Measurements from ENCODE around the gene OIT3. TPM values are rescaled to one million over a fixed set of nuclear protein-coding genes. Genes with fewer than 3 reads are reported as not detected.
"Not testable (repeated sequence)": the region's sequence is repeated elsewhere in the genome, so short reads cannot be mapped to it uniquely, and the experiment has no call there.

The OIT3 gene
- total RNA-seq, 2 donors from 2014 or later, result 0.15 to 0.19 TPM

DNA sequence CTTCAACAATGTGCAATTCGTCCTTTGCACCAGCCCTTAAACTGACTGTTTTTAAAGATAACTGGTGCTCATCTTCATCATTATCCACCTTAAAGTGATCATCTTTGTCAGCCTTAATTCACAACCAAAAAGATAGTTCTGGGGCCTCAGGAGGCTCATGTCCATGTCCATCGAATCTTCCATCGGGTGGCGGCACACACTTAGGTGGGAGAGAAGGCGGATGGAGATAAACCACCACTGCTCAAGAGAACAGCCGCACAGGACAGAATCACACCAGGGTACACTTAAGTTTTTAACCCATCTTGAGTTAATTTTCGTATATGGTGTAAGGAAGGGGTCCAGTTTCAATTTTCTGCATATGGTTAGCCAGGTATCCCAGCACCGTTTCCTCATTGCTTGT lies 24.8 kb downstream of the OIT3 start:
- Histone ChIP-seq H3K36me3 (no peaks in the 10 kb centered on the region), H3K27me3 (no peaks in the 10 kb centered on the region), H3K9me3 (no peaks in the 10 kb centered on the region), H3K4me1 (no peaks in the 10 kb centered on the region), H3K9ac (ENCODE audit: low read depth in 2 of 2, low read length in 2 of 2) (no peak overlapping the region), H3K4me3 (no peak overlapping the region), H3K27ac (no peak overlapping the region)
- TF ChIP-seq, protein P1, sequence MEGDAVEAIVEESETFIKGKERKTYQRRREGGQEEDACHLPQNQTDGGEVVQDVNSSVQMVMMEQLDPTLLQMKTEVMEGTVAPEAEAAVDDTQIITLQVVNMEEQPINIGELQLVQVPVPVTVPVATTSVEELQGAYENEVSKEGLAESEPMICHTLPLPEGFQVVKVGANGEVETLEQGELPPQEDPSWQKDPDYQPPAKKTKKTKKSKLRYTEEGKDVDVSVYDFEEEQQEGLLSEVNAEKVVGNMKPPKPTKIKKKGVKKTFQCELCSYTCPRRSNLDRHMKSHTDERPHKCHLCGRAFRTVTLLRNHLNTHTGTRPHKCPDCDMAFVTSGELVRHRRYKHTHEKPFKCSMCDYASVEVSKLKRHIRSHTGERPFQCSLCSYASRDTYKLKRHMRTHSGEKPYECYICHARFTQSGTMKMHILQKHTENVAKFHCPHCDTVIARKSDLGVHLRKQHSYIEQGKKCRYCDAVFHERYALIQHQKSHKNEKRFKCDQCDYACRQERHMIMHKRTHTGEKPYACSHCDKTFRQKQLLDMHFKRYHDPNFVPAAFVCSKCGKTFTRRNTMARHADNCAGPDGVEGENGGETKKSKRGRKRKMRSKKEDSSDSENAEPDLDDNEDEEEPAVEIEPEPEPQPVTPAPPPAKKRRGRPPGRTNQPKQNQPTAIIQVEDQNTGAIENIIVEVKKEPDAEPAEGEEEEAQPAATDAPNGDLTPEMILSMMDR (IDR thresholded peaks at IDR 0.05), result no peak
- intact Hi-C loops (cut with DNase I), result no loop called here
- DNase-seq, result no peak

DNA sequence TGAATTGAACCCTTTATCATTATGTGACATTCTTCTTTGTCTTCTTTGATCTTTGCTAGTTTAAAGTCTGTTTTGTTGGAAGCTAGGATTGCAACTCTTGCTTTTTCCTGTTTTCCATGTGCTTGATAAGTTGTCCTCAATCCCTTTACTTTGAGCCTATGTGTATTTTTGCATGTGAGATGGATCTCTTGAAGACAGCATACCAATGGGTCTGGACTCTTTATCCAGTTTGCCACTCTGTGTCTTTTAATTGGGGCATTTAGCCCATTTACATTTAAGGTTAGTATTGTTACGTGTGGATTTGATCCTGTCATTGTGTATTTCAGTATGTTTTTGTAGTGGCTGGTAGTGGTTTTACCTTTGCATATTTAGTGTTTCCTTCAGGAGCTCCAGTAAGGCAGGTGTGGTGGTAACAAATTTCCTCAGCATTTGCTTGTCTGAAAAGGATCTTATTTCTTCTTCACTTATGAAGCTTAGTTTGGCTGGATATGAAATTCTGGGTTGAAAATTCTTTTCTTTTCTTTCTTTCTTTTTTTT lies 27.7 kb downstream of the OIT3 start:
- H3K9ac ChIP-seq (ENCODE audit: low read depth in 2 of 2, low read length in 2 of 2); intact Hi-C loops (cut with DNase I): not testable (repeated sequence)

DNA sequence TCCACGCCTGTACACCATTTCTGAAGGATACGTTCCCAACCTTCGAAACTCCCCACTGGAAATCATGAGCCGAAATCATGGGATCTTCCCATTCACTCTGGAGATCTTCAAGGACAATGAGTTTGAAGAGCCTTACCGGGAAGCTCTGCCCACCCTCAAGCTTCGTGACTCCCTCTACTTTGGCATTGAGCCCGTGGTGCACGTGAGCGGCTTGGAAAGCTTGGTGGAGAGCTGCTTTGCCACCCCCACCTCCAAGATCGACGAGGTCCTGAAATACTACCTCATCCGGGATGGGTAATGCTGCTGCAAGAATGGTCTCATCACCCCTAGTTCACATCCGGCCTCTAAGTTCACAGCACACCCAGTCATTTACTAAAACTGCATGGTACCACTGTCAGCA lies 30.8 kb downstream of the OIT3 start:
- no peak overlapping the region for H3K27ac ChIP-seq
- DNase-seq, result no peak
- no peak overlapping the region for H3K4me3 ChIP-seq
- H3K27me3 ChIP-seq, result no peaks in the 10 kb centered on the region
- intact Hi-C loops (cut with DNase I), result no loop called here
- H3K9ac ChIP-seq (ENCODE audit: low read depth in 2 of 2, low read length in 2 of 2), result no peak overlapping the region
- H3K4me1 ChIP-seq, result no peaks in the 10 kb centered on the region
- no peaks in the 10 kb centered on the region for H3K9me3 ChIP-seq
- H3K36me3 ChIP-seq, result no peaks in the 10 kb centered on the region
- TF ChIP-seq, protein P1 (IDR thresholded peaks at IDR 0.05), result no peak

More for the DNA sequence above, 27.7 kb downstream of the OIT3 start:
- H3K27me3 ChIP-seq, H3K9me3 ChIP-seq, H3K27ac ChIP-seq, H3K36me3 ChIP-seq, DNase-seq, H3K4me3 ChIP-seq, H3K4me1 ChIP-seq: not testable (repeated sequence)

DNA sequence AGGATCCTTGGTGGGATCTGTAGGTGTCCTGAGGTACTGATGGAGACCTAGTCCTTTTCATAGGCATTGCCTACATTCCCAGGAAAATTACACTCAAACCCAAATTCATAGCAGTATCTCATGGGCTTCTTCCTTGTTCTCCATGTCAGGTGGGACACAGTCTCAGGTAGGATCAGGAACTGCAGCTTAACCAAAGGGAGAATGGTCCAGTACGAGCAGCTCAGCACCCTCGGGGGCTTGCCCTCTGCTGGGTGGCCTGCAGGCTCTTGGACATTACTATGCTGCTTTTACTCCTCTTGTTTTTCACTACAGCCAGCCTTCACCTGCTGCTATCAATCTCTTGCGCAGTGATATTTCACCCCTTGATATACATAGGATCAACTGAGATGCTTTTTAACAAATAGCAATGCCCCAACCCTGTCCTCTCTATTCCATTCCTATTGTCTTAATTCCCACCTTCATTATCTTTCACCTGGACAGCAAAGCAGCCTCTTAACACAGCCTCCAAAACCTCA lies 32.5 kb downstream of the OIT3 start:
- Histone ChIP-seq H3K4me3 (no peak overlapping the region), H3K9me3 (no peaks in the 10 kb centered on the region), H3K4me1 (no peaks in the 10 kb centered on the region), H3K9ac (ENCODE audit: low read depth in 2 of 2, low read length in 2 of 2) (no peak overlapping the region), H3K36me3 (no peaks in the 10 kb centered on the region), H3K27ac (no peak overlapping the region), H3K27me3 (no peaks in the 10 kb centered on the region)
- intact Hi-C loops (cut with DNase I), result no loop called here
- TF ChIP-seq, protein P1 (IDR thresholded peaks at IDR 0.05), result no peak
- DNase-seq, result no peak

DNA sequence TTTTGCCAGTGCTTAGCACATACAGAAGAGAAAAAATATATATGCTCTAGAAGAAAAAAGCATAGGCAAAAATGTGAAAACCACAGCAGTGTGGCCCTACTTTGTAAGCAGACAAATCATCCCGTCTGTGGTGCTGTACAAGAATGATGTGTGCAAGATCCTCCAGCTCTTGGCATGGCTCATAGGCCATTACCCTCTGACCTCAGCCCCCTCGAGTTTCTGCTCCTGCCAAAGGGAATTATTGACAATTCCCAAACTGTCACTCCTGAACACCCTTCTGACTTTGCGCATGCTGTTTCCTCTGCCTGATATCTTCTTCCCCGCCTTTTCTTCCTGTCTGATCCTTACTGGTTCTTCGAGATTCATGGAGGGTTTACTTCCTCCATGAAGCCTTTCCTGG lies 33.9 kb downstream of the OIT3 start:
- H3K27ac ChIP-seq, result no peak overlapping the region
- no peak for DNase-seq
- TF ChIP-seq, protein P1 (IDR thresholded peaks at IDR 0.05), result no peak
- H3K36me3 ChIP-seq, result no peaks in the 10 kb centered on the region
- H3K4me1 ChIP-seq, result no peaks in the 10 kb centered on the region
- H3K27me3 ChIP-seq, result no peaks in the 10 kb centered on the region
- H3K9ac ChIP-seq (ENCODE audit: low read depth in 2 of 2, low read length in 2 of 2), result no peak overlapping the region
- intact Hi-C loops (cut with DNase I), result no loop called here
- no peaks in the 10 kb centered on the region for H3K9me3 ChIP-seq
- H3K4me3 ChIP-seq, result no peak overlapping the region

DNA sequence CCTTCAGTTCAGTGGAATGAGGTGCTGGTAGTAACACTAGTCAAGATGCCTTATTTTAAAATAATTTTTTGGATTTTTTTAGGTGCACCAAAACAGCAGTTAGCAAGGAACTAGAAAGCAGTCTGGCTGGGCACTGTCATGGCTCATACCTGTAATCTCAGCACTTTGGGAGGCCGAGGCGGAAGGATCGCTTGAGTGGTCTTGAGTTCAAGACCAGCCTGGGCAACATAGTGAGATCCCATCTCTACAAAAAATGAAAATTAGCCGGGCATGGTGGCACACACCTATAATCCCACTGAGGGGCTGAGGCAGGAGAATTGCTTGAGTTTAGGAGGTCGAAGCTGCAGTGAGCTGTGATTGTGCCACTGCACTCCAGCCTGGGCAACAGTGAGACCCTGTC lies 35.3 kb downstream of the OIT3 start:
- Histone ChIP-seq H3K27ac (no peak overlapping the region), H3K9ac (ENCODE audit: low read depth in 2 of 2, low read length in 2 of 2) (no peak overlapping the region)
- intact Hi-C loops (cut with DNase I), result no loop called here

More for the DNA sequence above, 35.3 kb downstream of the OIT3 start:
- Histone ChIP-seq H3K4me3 (no peak overlapping the region), H3K27me3 (no peaks in the 10 kb centered on the region), H3K4me1 (no peaks in the 10 kb centered on the region), H3K36me3 (no peaks in the 10 kb centered on the region), H3K9me3 (no peaks in the 10 kb centered on the region)
- DNase-seq, result no peak
- TF ChIP-seq, protein P1 (IDR thresholded peaks at IDR 0.05), result no peak
